ENCODE results near the gene INTS15.

GRCh38 chr7:6655636-6656385, 66.0 kb downstream of the INTS15 start:
- TF ChIP-seq CTCF (conservative IDR thresholded peaks at IDR 0.05; ENCODE audit: low read depth in 2 of 2) (no peak), EZH2 (IDR thresholded peaks at IDR 0.05; ENCODE audit: low read depth, unreplicated experiment) (no peak), ZNF331 (CRISPR knock-in tag; IDR thresholded peaks at IDR 0.05; ENCODE audit: low read depth) (no peak), POLR2AphosphoS5 (IDR thresholded peaks at IDR 0.05; ENCODE audit: low read depth) (no peak)

Measured in GM23338 (cell line).